Hematopoietic multipotent progenitor cell treated with erythropoietin and hydrocortisone succinate and interleukin-3 and kit ligand, for 15 days (in vitro differentiated cells): ENCODE measurements around the gene CCDC86.
"Not testable (repeated sequence)": the region's sequence is repeated elsewhere in the genome, so short reads cannot be mapped to it uniquely, and the experiment has no call there.

ENCODE experiments used
- DNase-seq: peaks from one replicate; pipeline ENCODE4 v3.0.0-alpha.2; 2015; ENCODE audit warnings: low spot score

Gene CCDC86

GRCh38 chr11:60841797-60842667 is at the start of gene CCDC86:
CCDC86 (plus strand) TSS chr11:60842113; CDS start chr11:60842125, 12 bp downstream.
- peak; percentile 93 for DNase-seq

GRCh38 chr11:60792521-60792920 is 49.4 kb upstream of the CCDC86 start:
- no peak for DNase-seq

DNA sequence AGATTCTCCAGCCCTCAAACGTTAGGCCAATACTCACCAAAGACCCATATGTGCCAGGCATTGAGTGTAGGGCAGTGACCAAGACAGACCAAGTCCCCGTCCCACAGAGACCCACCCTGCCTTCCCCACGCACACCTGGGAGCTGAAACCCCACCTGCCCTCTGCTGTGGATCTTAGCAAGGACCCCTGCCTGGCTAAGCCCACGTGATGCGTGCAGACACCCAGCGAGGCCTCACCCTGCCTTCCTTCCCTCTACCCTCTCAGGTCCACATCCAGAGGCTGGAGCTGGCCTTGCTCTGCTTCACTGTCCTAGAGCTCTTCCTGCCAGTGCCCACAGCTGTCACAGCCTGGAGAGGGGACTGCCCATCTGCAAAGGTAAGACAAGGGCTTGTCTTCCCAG is 46.6 kb upstream of the CCDC86 start:
- DNase-seq: no peak

- DNase-seq: no peak
Measured at GRCh38 chr11:60797846-60798630, 43.9 kb upstream of the CCDC86 start.

GRCh38 chr11:60798631-60799030 is 43.3 kb upstream of the CCDC86 start:
- DNase-seq: no peak

DNA sequence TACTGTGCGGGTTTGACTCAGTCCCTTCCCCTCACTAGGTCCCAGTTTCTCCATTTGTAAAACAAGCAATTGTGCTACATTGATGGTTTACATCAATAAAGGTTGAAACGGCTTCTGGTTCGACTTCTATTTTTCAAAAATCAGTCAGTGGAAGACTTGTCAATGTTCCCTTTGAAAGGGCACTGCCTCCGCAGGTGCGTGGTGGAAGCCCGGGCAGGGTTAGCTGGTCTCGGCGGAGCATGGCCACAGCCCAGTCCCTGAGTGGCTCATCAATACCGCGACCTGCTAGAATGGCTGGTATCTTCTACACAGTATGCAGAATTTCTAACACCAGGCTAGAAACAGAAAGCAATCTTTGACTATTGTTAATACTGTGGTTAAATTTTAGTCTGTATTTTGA is 40.7 kb upstream of the CCDC86 start:
- DNase-seq: no peak

DNA sequence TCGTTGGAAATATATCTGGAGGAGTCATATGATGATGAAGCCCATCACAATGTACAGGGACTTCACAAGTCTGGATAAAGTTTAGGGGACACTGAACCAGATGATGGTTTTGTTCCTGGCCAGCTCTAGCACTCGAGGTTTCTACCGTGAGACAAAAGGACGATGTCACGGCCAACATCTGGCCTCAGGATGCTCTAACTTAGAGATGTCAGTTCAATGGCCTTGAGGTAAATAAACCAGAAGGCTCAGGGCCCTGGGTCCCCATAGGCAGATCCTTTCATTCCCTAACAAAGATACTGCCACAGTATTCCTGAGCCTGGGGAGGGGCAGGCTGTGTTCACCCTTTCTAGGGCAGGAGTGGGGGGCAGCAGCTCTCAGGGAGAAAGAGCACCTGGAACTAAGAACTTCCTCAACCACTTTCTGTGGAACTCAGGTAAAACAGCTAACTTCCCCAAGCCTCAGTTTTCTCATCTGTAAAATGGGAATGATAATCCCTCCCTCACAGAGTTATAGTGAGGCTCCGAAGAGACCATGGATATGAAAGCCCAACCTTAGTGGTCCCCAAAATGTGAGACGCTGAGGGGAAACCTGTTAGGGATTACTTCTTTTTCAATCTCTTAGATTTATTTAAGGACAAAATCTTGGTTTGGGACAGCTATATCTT is 38.5 kb upstream of the CCDC86 start:
- DNase-seq: no peak

DNA sequence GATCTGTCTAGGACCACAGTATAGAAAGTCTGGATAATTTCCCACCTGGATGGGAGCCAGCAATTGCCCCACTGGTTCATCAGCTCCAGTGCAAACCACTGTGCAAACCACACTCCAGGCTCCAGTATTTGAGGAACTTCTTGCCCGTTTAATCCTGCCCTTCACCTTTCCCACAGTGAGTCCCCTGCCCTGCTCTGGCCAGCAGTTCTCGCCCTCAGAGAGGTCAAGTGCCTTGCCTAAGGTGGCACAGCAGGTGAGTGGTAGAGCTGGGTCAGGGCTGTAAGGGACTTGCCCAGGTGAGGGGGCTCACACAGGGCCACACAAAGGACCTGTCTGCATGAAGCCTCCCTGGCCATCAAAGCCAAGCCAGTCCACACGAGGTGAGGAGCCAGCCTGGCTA is 32.7 kb upstream of the CCDC86 start:
- no peak for DNase-seq

GRCh38 chr11:60809691-60810090 is 32.2 kb upstream of the CCDC86 start:
- no peak for DNase-seq

GRCh38 chr11:60810151-60810550 is 31.8 kb upstream of the CCDC86 start:
- no peak for DNase-seq

DNA sequence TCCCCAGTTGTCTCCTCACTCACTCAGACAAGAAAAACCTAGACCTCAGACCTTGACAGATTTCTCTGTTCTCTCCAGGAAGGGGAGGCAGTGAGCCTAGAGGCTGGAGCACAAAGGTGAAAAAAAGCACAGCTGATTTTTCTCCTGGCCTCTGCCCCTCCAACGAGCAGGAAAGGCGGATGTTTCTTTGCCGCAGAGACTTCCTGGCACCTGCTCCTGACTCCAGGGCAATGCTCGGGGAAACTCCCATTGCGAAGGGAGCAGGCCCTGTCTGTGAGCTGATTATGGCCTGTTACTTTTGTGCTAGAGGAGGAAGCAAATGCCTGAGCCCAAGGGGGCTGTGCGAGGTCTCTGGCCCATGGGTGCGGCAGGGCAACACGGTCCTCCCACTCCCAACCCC is 31.3 kb upstream of the CCDC86 start:
- no peak for DNase-seq

DNA sequence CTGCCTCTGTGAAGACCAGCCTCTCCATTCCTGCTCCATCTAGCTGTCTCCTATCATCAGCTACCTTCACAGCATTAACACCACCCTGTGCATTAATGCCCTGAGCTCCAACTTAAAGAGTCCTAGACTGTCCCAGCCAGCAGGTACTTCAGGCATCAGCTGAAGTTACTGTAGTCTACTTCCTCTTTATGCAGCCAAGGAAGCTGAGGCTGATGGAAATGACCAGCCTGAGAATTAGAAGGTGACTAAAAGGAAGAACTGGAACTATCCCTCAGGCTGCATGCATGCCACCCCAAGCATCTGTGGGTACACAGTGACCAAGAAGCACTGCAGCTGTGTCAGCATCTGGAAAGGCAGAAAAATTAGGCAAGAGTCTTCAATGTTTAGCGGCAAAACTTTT is 28.6 kb upstream of the CCDC86 start:
- DNase-seq: no peak

DNA sequence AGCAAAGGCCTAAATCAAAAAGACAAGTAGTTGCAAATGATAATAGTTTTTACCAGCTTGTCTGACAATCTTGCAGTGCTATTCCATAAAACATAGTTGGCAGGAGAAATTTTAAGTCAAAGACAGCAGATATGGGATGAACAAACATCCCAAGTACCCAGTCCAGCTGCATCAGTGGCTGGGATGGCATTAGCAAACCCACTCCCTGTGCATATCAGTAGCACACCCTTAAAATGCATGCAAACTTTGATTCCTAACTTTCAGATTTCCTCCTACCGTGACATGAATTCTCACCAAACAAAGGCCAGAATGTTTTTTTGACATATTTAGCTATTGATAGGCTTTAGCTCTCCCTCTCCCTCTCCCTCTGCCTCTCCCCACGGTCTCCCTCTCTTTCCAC is 27.8 kb upstream of the CCDC86 start:
- DNase-seq: no peak

DNA sequence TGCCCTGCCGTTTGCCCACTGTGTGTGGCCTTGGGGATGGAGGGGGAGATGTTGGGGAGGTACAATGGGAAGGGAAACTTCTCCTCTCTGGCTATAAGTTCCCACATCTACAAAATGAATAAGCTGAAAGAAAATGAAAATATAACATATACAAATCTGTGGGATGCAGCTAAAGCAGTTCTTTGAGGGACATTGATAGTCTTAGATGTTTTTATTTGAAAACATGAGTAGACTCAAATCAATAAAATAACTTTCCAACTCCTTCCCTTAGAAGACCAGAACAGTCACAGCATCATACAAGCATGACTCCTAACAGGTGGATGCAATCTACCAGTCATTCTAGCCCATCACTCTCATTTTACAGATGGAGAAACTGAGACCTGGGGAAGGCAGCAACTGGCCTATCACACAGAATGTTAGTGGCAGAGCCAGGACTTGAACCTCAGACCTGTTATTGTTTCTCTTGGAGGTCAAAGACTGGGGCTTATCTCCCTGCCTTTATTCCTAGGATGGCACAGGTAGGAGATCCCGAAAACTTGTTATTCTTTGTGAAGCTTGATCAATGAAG is 25.2 kb upstream of the CCDC86 start:
- no peak for DNase-seq

GRCh38 chr11:60818057-60818456 is 23.9 kb upstream of the CCDC86 start:
- DNase-seq: no peak

DNA sequence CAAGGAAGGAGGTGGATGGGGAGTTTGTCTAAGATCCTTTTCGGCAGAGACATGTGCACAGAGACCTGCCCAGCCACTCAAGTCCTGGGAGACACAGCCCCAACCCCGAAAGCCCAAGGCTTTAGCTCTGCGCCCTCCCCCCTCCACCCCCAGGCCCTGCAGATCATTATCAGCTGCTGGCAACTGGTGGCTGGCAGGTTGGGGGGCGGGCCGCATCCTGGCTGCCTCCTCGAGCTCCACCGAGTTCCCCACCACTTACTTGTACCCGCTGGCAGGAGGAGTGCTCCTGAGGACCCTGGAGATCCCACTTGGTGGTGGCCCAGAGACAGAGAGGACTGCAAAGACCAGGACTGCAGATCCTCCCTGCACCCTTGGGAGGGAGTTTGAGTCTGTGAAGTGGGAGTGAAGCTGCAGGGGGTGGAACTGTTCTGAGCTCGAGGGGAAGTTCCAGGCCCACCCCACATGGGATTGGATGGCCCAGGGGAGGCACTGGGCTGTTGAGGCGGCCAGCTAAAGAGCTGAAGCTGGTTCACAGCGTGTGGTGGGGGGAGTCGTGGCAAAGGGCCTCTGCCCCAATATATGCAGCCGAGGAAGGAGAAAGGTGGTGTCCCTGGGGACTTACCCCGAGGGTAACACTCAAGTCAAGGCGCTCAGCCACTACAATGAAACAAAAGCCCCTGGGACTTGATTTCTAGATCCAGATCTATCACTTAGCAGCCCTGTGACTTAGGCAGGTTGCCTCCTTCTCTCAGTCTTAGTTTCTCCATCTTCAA is 19.9 kb upstream of the CCDC86 start:
- DNase-seq: no peak

GRCh38 chr11:60823745-60824306 is 18.1 kb upstream of the CCDC86 start:
- not testable (repeated sequence) for DNase-seq

DNA sequence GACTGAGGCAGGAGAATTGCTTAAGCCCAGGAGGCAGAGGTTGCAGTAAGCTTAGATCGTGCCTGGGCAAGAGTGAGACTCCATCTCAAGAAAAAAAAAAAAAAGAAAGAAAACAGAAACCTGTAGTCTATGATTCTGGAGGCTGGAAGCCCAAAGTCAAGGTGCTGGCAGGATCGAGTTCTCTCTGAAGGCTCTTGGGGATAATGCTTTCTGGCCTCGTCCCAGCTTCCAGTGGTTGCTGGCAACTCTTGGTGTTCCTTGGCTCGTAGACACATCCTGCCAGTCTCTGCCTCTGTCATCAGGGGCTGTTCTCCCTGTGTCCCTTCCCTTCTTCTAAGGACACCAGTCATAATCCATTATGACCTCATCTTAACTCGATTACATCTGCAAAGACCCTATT is 16.8 kb upstream of the CCDC86 start:
- DNase-seq: no peak

- no peak for DNase-seq
Measured at GRCh38 chr11:60825790-60826189, 16.1 kb upstream of the CCDC86 start.

DNA sequence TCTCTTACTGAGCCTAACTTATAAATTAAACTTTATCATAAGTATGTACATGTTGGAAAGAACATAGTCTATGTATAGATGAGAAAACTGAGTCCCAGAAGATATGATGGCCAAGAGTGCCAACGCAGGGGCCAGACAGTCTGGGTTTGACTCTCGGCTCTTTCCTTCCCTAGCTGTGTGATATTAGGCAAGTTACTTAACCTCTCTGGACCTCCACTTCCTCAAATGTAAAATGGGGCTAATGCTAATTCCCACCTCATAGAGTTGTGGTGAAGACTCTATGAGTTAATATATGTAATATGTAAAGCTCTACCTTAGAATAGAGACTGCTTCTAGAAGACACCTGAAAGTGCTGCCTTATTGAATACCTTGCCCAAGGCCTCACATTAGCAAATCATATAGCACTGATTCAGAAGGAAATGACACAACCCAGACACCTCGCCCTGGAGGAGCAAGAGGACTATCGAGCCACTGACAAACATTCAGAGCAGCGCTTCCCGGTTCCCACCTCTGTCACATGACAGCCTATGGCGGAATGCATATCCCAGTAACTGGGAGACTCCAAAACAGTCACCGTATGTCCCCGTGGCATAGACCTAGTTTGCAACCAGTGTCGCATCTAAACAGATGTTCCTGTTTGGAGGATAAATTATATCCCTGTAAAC is 11.3 kb upstream of the CCDC86 start:
- no peak for DNase-seq

DNA sequence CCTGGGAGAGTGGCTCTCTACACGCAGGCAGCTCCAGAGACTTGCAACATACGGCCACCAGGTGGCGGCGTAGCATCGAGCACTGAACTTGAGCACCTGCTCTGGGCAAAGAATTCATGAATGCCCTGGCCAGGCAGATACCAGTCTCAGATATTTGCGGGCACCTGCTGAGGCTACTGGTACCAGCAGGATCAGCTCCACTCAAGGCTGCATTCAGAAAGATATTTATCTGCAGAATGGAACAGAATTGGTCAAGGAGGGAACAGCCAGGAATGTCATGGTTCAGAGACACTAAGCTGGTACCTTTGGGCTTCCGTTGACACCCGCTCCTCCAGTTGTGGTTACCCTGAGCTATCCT is 10.8 kb upstream of the CCDC86 start:
- peak; percentile 79 for DNase-seq
